Fibroblast of villous mesenchyme (primary cell): ENCODE measurements around the gene EVPLL. TPM values are rescaled to one million over a fixed set of nuclear protein-coding genes. Genes with fewer than 3 reads are reported as not detected.

Experiments
- DNase-seq: peaks from one replicate; pipeline ENCODE4 v3.0.0-alpha.2; 2010; ENCODE audit warnings: low read depth
- H3K4me3 ChIP-seq: 2 replicates; pipeline ENCODE4 v1.5.1; 2011; ENCODE audit warnings: low read depth, mild to moderate bottlenecking, low read length
- total RNA-seq: library from RNA; depleted of rRNA; stranded (reverse); fragments of >200 nt; gene quantifications from 2 replicates; pipeline ENCODE4 v1.2.3, GENCODE V29; 2012
- TF ChIP-seq, protein P1 (sequence below): IDR thresholded peaks from 2 replicates; pipeline ENCODE4 v1.5.1; 2012; ENCODE audit warnings: low read depth, mild to moderate bottlenecking, low read length; ENCODE audit not compliant: insufficient read depth

The EVPLL gene
- total RNA-seq, 1 donor: not detected

DNA sequence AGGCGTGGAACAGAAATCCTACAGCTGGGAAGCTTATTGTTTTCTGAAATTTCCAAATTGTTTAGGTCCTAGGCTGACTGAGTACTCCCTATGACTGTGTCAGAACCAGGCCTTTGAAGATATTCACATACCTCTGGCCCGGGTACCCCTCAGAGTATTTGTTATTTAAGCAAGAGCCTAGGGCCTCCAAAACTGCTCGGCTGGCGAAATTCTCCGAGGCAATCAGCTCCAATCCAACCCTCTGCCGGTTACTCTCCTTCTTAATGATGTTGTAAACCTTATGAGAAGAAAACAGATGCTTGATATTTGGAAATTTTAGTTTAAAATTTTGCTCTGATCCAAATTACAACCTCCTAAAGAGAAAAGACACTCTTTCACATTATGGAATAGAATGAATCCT lies 24.0 kb upstream of the EVPLL start:
- TF ChIP-seq, protein P1, sequence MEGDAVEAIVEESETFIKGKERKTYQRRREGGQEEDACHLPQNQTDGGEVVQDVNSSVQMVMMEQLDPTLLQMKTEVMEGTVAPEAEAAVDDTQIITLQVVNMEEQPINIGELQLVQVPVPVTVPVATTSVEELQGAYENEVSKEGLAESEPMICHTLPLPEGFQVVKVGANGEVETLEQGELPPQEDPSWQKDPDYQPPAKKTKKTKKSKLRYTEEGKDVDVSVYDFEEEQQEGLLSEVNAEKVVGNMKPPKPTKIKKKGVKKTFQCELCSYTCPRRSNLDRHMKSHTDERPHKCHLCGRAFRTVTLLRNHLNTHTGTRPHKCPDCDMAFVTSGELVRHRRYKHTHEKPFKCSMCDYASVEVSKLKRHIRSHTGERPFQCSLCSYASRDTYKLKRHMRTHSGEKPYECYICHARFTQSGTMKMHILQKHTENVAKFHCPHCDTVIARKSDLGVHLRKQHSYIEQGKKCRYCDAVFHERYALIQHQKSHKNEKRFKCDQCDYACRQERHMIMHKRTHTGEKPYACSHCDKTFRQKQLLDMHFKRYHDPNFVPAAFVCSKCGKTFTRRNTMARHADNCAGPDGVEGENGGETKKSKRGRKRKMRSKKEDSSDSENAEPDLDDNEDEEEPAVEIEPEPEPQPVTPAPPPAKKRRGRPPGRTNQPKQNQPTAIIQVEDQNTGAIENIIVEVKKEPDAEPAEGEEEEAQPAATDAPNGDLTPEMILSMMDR: no peak
- no peak overlapping the region for H3K4me3 ChIP-seq
- no peak for DNase-seq

DNA sequence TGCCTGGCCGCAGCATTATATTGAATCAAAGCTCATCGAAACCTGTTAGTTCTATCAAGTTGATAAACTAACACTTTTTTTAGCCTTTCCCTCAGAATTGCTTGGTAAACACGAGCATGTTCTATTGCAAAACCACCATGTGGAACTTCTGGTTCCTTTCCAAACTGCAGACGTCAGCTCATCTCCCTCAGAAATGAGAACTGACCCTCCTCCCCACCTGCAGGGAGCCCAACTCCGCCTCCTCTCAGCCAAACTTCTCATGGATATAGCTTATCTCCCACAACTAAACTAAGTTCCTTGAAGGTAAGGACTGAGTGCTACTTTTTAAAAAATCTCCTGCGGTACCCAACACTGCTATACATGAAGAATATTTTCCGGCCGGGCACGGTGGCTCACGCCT lies 21.0 kb upstream of the EVPLL start:
- H3K4me3 ChIP-seq: no peak overlapping the region
- peak; percentile 84 for DNase-seq
- TF ChIP-seq, protein P1: no peak

DNA sequence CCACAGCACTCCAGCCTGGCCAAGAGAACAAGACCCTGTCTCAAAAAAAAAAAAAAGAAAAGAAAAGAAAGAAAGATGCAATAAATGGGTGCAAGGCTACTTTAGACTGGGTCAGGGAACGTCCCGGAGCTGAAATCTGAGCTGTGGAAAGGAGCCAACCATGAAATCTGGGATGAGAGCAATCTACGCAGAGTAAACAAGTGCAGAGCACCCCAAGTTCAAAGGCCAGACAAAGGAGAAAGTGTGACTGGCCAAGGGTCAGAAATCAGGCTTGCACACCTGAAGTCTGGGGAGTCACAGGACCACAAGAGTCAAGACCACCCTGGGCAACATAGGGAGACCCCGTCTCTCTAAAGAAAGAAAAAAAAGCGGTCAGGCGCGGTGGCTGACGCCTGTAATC lies 17.1 kb upstream of the EVPLL start:
- TF ChIP-seq, protein P1: no peak
- H3K4me3 ChIP-seq: no peak overlapping the region
- DNase-seq: no peak

DNA sequence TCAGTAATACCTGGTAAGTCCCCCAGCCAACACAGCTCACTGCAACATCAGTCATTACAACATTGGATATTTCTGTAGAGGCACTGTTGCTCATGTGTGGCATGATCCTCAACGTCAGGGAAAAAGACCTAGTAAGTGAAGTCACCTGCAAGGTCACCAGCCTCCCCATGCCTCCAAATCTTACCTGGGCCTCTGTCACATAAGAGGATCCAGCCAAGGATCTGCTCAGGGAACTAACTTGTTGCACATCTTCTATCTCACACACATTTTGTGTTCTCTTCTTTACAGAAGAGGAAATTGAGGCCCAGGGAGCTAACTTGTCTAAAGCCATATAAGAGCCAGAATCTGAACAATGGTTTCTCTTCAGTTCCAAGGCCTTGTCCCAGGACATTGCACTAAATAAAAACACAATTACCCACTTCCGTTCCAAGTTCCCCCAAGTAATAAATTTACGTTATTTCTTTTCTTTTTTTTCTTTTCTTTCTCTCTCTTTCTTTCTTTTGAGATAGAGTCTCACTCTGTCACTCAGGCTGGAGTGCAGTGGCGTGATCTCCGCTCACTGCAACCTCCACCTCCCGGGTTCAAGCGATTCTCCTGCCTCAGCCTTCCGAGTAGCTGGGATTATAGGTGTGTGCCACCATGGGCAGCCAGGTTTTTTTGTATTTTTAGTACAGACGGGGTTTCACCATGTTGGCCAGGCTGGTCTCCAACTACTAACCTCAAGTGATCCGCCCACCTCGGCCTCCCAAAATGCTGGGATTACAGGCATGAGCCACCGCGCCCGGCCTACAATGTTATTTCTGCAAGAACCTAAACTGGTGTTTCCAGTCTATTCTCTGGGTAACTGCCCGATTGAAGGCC lies 15.5 kb upstream of the EVPLL start:
- peak overlapping the region; percentile 78 for H3K4me3 ChIP-seq
- TF ChIP-seq, protein P1: no peak
- no peak for DNase-seq

DNA sequence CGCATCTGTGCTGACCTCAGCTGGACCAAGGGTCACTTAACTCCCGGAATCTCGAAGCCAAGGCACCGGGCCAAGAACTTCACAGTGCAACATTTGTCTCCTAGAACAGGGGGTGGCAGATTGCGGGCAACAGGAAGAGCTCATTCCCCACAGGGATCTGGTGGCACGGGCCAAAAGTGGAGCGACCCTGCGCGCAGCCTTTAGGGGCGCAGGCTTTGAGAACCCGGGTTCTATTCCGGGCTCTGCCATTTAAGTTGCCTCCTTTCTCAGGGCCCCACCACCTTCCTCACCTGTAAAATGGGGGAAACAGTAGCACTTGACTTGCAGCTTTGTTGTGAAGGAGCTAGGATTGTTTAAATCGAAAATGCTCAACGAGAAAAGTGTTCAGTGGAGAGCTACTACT lies 14.9 kb upstream of the EVPLL start:
- TF ChIP-seq, protein P1: no peak
- H3K4me3 ChIP-seq: peak overlapping the region; percentile 78
- DNase-seq: peak; percentile 28

DNA sequence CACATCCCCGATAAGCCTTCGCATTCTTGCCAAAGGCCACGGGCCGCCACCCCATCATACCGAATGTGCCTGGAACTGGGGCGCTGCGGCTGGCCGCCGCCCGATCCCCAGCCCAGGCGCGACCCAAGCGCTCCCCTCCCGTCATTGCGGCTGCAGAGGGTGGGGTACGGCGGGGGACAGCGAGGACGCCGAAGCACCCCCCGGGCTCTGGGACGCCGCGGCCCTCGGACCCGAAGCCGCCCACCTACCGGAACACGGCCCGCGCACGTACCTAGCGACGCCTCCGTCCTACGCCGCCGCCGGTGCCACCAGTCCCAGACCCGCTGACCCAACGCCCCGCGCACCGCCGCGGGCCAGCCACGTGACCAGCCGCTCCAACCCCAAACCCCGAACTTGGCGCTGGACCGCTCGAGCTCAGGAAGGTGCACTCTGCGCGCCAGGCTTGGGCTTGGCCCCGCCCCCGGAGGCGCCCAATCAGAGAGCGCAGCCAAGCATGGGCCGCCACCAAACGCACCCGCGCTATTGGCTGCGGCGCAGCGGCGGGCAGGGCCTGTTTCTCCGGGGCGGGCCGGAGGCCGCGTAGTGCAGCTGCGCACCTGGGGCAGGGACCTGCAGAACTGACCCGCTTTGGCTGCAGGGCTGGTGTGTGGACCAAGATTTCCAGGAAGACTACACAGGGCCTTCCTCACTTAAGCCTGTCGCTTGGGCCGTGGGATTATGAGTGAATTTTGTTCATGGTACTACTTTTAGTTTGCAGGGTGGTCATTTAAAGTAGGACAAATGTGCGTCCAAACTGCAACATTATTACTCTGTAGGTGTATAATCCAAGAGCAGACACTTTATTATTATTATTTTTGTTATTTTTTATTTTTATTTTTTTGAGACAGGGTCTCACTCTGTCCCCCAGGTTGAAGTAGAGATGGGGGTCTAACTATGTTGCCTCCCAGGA lies 14.2 kb upstream of the EVPLL start, which contains the start of gene SHMT1:
SHMT1 (minus strand) TSS at position 450 of the 949 bp plus-strand sequence. CDS start 7,569 bp downstream, outside the sequence.
- peak; percentile 86 for DNase-seq
- TF ChIP-seq, protein P1: no peak
- peak within 1 kb of the TSS; percentile 78 for H3K4me3 ChIP-seq
